A673 (cell line): ENCODE measurements around the gene KRTAP3-2. TPM values are rescaled to one million over a fixed set of nuclear protein-coding genes. Genes with fewer than 3 reads are reported as not detected.

ENCODE experiments used
- BruUV-seq: library from RNA; stranded (reverse); fragments of 400-500 nt; replicated peaks from 2 replicates; lab custom pipeline; 2021; lab: Mats Ljungman, UMichigan
- CTCF ChIA-PET: fragments of 300-600 bp; sonication (Branson Sonifier 250); formaldehyde crosslinking; loops from one replicate; lab custom pipeline; 2022; ENCODE audit warnings: antibody characterized with exemption; lab: Charles Lee
- POLR2A ChIA-PET: fragments of 300-600 bp; sonication (Branson Sonifier 250); formaldehyde crosslinking; loops from one replicate; lab custom pipeline; 2022; ENCODE audit warnings: antibody characterized with exemption; ENCODE audit not compliant: low non-redundant PET; lab: Charles Lee
- DNase-seq: peaks from one replicate; pipeline ENCODE4 v3.0.0-alpha.2; 2015; ENCODE audit warnings: low spot score
- H3K27ac ChIP-seq: fragments of 200-600 bp; sonication (generic); 2 replicates; pipeline ENCODE4 v1.5.1; 2016; ENCODE audit warnings: mixed run types, low read depth, mild to moderate bottlenecking, mixed read lengths, antibody characterized with exemption, low read length; ENCODE audit not compliant: poor library complexity, severe bottlenecking
- H3K27me3 ChIP-seq: fragments of 200-600 bp; sonication (generic); replicated peaks from 2 replicates; pipeline ENCODE4 v1.6.1; 2017; ENCODE audit warnings: mixed run types, low read depth, mild to moderate bottlenecking, mixed read lengths, antibody characterized with exemption, low read length; ENCODE audit not compliant: insufficient read depth, poor library complexity
- H3K36me3 ChIP-seq: fragments of 200-600 bp; sonication (generic); 2 replicates; pipeline ENCODE4 v1.6.1; 2016; ENCODE audit warnings: mixed run types, mild to moderate bottlenecking, mixed read lengths, antibody characterized with exemption, low read length; ENCODE audit not compliant: insufficient read depth, poor library complexity, severe bottlenecking
- H3K4me1 ChIP-seq: fragments of 200-600 bp; sonication (generic); 2 replicates; pipeline ENCODE4 v1.6.1; 2017; ENCODE audit warnings: mixed run types, mild to moderate bottlenecking, mixed read lengths, antibody characterized with exemption, low read length; ENCODE audit not compliant: insufficient read depth, poor library complexity, severe bottlenecking
- H3K4me3 ChIP-seq: fragments of 200-600 bp; sonication (generic); 2 replicates; pipeline ENCODE4 v1.5.1; 2016; ENCODE audit warnings: low read depth, mixed run types, mild to moderate bottlenecking, mixed read lengths, low read length; ENCODE audit not compliant: poor library complexity, severe bottlenecking
- H3K9me3 ChIP-seq: fragments of 200-600 bp; sonication (generic); 2 replicates; pipeline ENCODE4 v1.6.1; 2016; ENCODE audit warnings: mixed run types, low read depth, mild to moderate bottlenecking, mixed read lengths, antibody characterized with exemption, low read length; ENCODE audit not compliant: poor library complexity, severe bottlenecking
- EZH2 ChIP-seq: fragments of 200-600 bp; sonication (generic); IDR thresholded peaks from 2 replicates; pipeline ENCODE4 v1.6.1; 2017; ENCODE audit warnings: borderline replicate concordance, low read depth, mild to moderate bottlenecking, mixed read lengths, antibody characterized with exemption, low read length; ENCODE audit not compliant: poor library complexity, severe bottlenecking
- intact Hi-C: fragments of 100-400 bp; cut with micrococcal nuclease; formaldehyde crosslinking; loops from one replicate; pipeline ENCODE4 v1.10.0; 2022; ENCODE audit not compliant: unreplicated experiment
- total RNA-seq: library from RNA; stranded (reverse); gene quantifications from 2 replicates; pipeline ENCODE4 v1.2.3, GENCODE V29; 2021
- TF ChIP-seq, protein P1 (sequence below): fragments of 300-800, 200-600 bp; sonication (generic); conservative IDR thresholded peaks from 2 replicates; pipeline ENCODE4 v1.5.1; 2017; ENCODE audit warnings: low read depth, mild to moderate bottlenecking, antibody characterized with exemption, low read length, moderate library complexity, mixed read lengths

KRTAP3-2 gene
- total RNA-seq, 1 experiment from 2014 or later, result not detected

GRCh38 chr17:41016578-41017215 is 17.0 kb upstream of the KRTAP3-2 start:
- TF ChIP-seq EZH2, result no peak
- TF ChIP-seq, protein P1, sequence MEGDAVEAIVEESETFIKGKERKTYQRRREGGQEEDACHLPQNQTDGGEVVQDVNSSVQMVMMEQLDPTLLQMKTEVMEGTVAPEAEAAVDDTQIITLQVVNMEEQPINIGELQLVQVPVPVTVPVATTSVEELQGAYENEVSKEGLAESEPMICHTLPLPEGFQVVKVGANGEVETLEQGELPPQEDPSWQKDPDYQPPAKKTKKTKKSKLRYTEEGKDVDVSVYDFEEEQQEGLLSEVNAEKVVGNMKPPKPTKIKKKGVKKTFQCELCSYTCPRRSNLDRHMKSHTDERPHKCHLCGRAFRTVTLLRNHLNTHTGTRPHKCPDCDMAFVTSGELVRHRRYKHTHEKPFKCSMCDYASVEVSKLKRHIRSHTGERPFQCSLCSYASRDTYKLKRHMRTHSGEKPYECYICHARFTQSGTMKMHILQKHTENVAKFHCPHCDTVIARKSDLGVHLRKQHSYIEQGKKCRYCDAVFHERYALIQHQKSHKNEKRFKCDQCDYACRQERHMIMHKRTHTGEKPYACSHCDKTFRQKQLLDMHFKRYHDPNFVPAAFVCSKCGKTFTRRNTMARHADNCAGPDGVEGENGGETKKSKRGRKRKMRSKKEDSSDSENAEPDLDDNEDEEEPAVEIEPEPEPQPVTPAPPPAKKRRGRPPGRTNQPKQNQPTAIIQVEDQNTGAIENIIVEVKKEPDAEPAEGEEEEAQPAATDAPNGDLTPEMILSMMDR, result no peak
- no peak overlapping the region for H3K4me3 ChIP-seq
- H3K4me1 ChIP-seq, result no peaks in the 10 kb centered on the region
- no TSS peak for BruUV-seq
- H3K36me3 ChIP-seq, result no peaks in the 10 kb centered on the region
- DNase-seq, result no peak
- POLR2A ChIA-PET, result no interaction called here
- intact Hi-C loops, result no loop called here
- no peak overlapping the region for H3K27ac ChIP-seq
- CTCF ChIA-PET, result no interaction called here
- no peaks in the 10 kb centered on the region for H3K27me3 ChIP-seq
- H3K9me3 ChIP-seq, result no peaks in the 10 kb centered on the region

GRCh38 chr17:41015454-41015853 is 15.7 kb upstream of the KRTAP3-2 start:
- Histone ChIP-seq H3K27ac (no peak overlapping the region), H3K27me3 (no peaks in the 10 kb centered on the region), H3K4me3 (no peak overlapping the region), H3K9me3 (no peaks in the 10 kb centered on the region), H3K4me1 (no peaks in the 10 kb centered on the region), H3K36me3 (no peaks in the 10 kb centered on the region)
- no peak for DNase-seq
- POLR2A ChIA-PET, result no interaction called here
- no TSS peak for BruUV-seq
- CTCF ChIA-PET, result no interaction called here
- intact Hi-C loops, result no loop called here
- TF ChIP-seq, protein P1, result no peak
- TF ChIP-seq EZH2, result no peak

DNA sequence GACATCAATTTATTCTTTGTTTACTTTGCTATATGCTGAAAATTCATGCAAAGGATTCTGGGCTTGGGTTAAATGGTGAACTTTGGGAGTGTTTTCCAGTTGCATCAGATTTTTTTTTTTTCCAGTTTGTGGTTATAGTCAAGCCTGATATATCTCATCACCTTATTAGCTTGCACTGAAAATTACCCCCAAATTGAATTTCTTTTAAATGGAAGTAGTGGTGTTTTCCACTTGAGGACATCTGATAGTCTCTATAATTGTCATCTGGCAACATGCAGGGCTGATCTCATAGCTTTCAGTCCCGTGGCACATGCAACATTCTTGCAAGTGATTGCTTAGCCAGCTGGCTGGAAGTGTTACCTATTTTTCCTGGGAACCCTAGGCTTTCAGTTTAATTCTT is 13.9 kb upstream of the KRTAP3-2 start:
- CTCF ChIA-PET, result no interaction called here
- Histone ChIP-seq H3K9me3 (no peaks in the 10 kb centered on the region), H3K36me3 (no peaks in the 10 kb centered on the region), H3K27ac (no peak overlapping the region), H3K27me3 (no peaks in the 10 kb centered on the region), H3K4me1 (no peaks in the 10 kb centered on the region), H3K4me3 (no peak overlapping the region)
- POLR2A ChIA-PET, result no interaction called here
- TF ChIP-seq, protein P1, result no peak
- TF ChIP-seq EZH2, result no peak
- peak; percentile 10 for DNase-seq
- intact Hi-C loops, result no loop called here
- BruUV-seq, result no TSS peak
